Osteocyte (in vitro differentiated cells): Measurements from ENCODE around the gene TMED4. TPM values are rescaled to one million over a fixed set of nuclear protein-coding genes. Genes with fewer than 3 reads are reported as not detected.
A peak's percentile ranks its signal among the peaks of the same experiment; 100 is the strongest.

ENCODE experiments used
- DNase-seq: peaks from one replicate; pipeline ENCODE4 v3.0.0; 2021; ENCODE audit warnings: mixed read lengths; ENCODE audit not compliant: unreplicated experiment; ENCODE audit errors: extremely low spot score
- H3K27ac Mint-ChIP-seq: one replicate; pipeline ENCODE4 v1.8.0; 2021; ENCODE audit warnings: mild to moderate bottlenecking, mixed read lengths; ENCODE audit not compliant: unreplicated experiment
- H3K27me3 Mint-ChIP-seq: one replicate; pipeline ENCODE4 v1.8.0; 2021; ENCODE audit warnings: mixed read lengths; ENCODE audit not compliant: unreplicated experiment
- H3K36me3 Mint-ChIP-seq: one replicate; pipeline ENCODE4 v1.8.0; 2021; ENCODE audit warnings: mixed read lengths; ENCODE audit not compliant: unreplicated experiment
- H3K4me1 Mint-ChIP-seq: one replicate; pipeline ENCODE4 v1.8.0; 2021; ENCODE audit warnings: mixed read lengths; ENCODE audit not compliant: unreplicated experiment
- H3K4me3 Mint-ChIP-seq: one replicate; pipeline ENCODE4 v1.8.0; 2021; ENCODE audit warnings: mild to moderate bottlenecking, moderate library complexity, mixed read lengths; ENCODE audit not compliant: unreplicated experiment
- H3K9me3 Mint-ChIP-seq: one replicate; pipeline ENCODE4 v1.8.0; 2021; ENCODE audit warnings: mixed read lengths; ENCODE audit not compliant: unreplicated experiment
- total RNA-seq: library from RNA; stranded (reverse); gene quantifications from 2 replicates; pipeline ENCODE4 v1.2.1, GENCODE V29; 2021
- TF ChIP-seq, protein P1 (sequence below): fragments of 200-600 bp; sonication (generic); IDR thresholded peaks from 2 replicates; pipeline ENCODE4 v1.5.0; 2021; ENCODE audit warnings: antibody characterized with exemption, mild to moderate bottlenecking, moderate library complexity

The TMED4 gene
- total RNA-seq, 1 donor from 2014 or later = 89.6 TPM

DNA sequence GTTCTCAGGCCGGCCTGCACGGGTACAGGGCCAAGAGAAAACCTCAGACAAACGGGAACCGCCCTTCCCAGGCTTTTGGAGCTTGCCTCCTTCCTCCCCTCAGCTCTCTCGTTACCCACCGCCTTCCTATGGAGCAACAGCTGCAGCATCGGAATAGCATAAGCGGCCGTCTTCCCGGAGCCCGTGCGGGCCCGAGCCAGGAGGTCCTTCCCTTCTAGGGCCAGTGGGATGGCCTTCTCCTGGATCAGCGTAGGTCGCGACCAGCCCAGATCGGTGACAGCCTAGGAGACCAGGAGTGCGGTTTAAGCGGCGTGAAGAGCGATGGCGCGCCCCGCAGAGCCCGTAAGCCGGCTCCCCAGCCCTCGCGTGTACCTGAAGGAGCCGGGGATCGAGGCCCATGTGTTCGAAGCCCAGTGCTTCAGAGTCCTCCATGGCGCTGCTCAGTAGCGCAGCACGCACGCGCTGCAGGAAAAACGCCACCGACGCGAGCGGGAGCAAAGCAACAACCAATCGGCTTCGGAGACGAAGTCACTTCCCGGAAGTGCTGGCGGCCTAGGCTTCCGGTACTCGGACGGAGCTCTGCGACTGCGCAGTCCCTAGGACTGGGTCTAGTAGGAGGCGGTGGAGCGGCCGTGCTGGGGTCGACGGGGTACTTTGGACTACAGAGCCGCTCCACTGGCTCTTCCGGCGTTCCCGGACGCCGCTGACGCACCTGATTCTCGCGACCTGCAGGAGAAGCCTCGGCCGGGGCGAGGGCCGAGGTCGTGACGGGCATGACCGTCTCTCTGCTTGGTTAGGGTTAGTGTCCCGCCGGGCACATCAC is 8.4 kb downstream of the TMED4 start, which contains the start of gene DDX56:
Gene DDX56 (minus strand): TSS at position 445 of the 823 bp plus-strand sequence. CDS start 13 bp downstream, at position 432.
- Mint-ChIP-seq H3K4me1 (peaks cover 27% of the 10 kb centered on the region), H3K27ac (peak within 1 kb of the TSS; percentile 95), H3K27me3 (no peaks in the 10 kb centered on the region), H3K9me3 (no peaks in the 10 kb centered on the region), H3K36me3 (peaks cover 33% of the 10 kb centered on the region), H3K4me3 (peak within 1 kb of the TSS; percentile 96)
- TF ChIP-seq, protein P1, sequence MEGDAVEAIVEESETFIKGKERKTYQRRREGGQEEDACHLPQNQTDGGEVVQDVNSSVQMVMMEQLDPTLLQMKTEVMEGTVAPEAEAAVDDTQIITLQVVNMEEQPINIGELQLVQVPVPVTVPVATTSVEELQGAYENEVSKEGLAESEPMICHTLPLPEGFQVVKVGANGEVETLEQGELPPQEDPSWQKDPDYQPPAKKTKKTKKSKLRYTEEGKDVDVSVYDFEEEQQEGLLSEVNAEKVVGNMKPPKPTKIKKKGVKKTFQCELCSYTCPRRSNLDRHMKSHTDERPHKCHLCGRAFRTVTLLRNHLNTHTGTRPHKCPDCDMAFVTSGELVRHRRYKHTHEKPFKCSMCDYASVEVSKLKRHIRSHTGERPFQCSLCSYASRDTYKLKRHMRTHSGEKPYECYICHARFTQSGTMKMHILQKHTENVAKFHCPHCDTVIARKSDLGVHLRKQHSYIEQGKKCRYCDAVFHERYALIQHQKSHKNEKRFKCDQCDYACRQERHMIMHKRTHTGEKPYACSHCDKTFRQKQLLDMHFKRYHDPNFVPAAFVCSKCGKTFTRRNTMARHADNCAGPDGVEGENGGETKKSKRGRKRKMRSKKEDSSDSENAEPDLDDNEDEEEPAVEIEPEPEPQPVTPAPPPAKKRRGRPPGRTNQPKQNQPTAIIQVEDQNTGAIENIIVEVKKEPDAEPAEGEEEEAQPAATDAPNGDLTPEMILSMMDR = no peak
- peak; percentile 97 for DNase-seq

DNA sequence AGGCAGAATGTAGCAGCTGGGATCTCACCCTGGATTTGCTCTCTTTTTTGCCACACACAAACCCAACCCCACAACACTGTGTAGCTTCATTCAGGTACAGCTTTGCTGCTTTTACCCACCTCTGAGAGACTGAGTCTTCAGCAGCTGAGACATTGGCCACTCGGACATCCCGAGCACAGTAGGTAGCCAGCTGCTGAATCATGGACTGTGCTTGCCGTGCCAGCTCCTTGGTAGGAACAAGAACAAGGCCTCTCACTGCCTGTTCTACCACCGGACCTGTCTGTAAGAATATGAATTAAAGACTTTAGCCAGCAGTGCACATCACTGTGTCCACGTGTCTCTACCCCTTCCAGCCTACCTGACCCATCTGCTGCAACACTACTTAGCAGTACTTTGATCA is 9.3 kb downstream of the TMED4 start:
- Mint-ChIP-seq H3K4me1 (peaks cover 27% of the 10 kb centered on the region), H3K4me3 (peak overlapping the region; percentile 96), H3K27ac (peak overlapping the region; percentile 95), H3K9me3 (no peaks in the 10 kb centered on the region), H3K27me3 (no peaks in the 10 kb centered on the region), H3K36me3 (peaks cover 41% of the 10 kb centered on the region)
- DNase-seq = no peak
- TF ChIP-seq, protein P1 = no peak

- Mint-ChIP-seq H3K27ac (no peak overlapping the region), H3K4me1 (peaks cover 23% of the 10 kb centered on the region), H3K36me3 (peaks cover 56% of the 10 kb centered on the region), H3K27me3 (no peaks in the 10 kb centered on the region), H3K4me3 (no peak overlapping the region), H3K9me3 (no peaks in the 10 kb centered on the region)
- TF ChIP-seq, protein P1 = no peak
- DNase-seq = no peak
These were observed 12.1 kb downstream of the TMED4 start for GRCh38 chr7:44569959-44570358.

DNA sequence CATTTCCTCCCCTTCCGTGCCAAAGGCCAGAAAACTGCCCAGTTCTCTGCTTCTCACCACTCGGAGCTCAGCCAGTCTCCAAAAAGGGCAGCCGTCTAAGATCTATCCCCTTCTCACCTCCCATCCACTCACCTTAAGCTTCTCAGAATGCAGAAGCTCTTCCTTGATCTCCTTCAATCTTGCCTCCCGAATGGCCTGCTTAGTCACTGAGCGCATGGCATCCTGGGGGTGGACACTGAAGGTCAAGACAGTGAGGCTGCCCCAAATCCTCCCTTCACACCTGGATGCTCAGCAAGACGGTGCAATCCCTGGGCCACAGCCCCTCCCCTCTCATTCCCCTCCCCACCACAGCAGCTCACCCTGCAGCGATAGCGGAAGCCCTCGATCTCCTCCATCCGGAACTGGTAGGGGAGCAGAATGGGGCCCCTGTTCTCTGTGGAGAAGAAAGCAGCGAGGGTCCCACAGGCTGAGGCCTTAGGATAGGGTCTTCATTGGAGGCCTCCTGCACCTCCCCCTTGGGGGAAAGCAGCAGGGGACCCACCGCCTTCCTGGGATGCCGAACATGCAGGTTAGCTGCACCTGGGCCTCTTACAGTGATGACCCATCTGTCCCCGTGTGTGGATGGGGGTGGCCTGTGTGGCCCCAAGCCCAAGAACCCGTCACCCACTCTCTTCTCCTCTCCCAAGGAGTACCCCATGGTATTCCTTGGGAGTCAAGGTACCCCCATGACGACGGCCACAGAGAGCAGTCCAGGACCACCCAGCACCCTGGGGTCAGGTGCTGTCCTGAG is 13.1 kb downstream of the TMED4 start:
- no peak overlapping the region for H3K27ac Mint-ChIP-seq
- TF ChIP-seq, protein P1 = no peak
- H3K36me3 Mint-ChIP-seq = peaks cover 64% of the 10 kb centered on the region
- peaks cover 14% of the 10 kb centered on the region for H3K4me1 Mint-ChIP-seq
- no peaks in the 10 kb centered on the region for H3K9me3 Mint-ChIP-seq
- no peak overlapping the region for H3K4me3 Mint-ChIP-seq
- no peaks in the 10 kb centered on the region for H3K27me3 Mint-ChIP-seq
- no peak for DNase-seq

- no peak for DNase-seq
- peaks cover 8% of the 10 kb centered on the region for H3K4me1 Mint-ChIP-seq
- H3K4me3 Mint-ChIP-seq = no peak overlapping the region
- no peaks in the 10 kb centered on the region for H3K27me3 Mint-ChIP-seq
- H3K36me3 Mint-ChIP-seq = peaks cover 60% of the 10 kb centered on the region
- TF ChIP-seq, protein P1 = no peak
- H3K9me3 Mint-ChIP-seq = no peaks in the 10 kb centered on the region
- peak overlapping the region; percentile 44 for H3K27ac Mint-ChIP-seq
These were observed 14.1 kb downstream of the TMED4 start for GRCh38 chr7:44567884-44568283.
